Caco-2 (cell line): ENCODE data around the gene RSRC1. TPM values are rescaled to one million over a fixed set of nuclear protein-coding genes. Genes with fewer than 3 reads are reported as not detected.

Experiments
- BruUV-seq: library from RNA; stranded (reverse); fragments of 400-500 nt; replicated peaks from 2 replicates; lab custom pipeline; 2021; lab: Mats Ljungman, UMichigan
- CTCF ChIA-PET: fragments of 300-600 bp; sonication (Branson Sonifier 250); formaldehyde crosslinking; loops from one replicate; lab custom pipeline; 2022; ENCODE audit warnings: antibody characterized with exemption; lab: Charles Lee
- POLR2A ChIA-PET: fragments of 300-600 bp; sonication (Branson Sonifier 250); formaldehyde crosslinking; loops from one replicate; lab custom pipeline; 2022; ENCODE audit warnings: antibody characterized with exemption; lab: Charles Lee
- DNase-seq, 2 experiments: peaks; one replicate each; pipeline versions ENCODE4 v3.0.0 to v3.0.0-alpha.2; 2020 to 2022
- H3K27me3 ChIP-seq: replicated peaks from 2 replicates; pipeline ENCODE4 v1.6.0; 2011; ENCODE audit warnings: low read length; ENCODE audit not compliant: control insufficient read depth, insufficient read depth
- H3K36me3 ChIP-seq: 2 replicates; pipeline ENCODE4 v1.5.1; 2011; ENCODE audit warnings: low read length; ENCODE audit not compliant: control insufficient read depth, insufficient read depth
- H3K4me1 ChIP-seq: fragments of 250-450 bp; sonication (Bioruptor Pico); 2 replicates; pipeline ENCODE4 v1.5.1; 2020; ENCODE audit warnings: mild to moderate bottlenecking
- H3K4me3 ChIP-seq: 2 replicates; pipeline ENCODE4 v1.5.1; 2011; ENCODE audit warnings: low read depth, mild to moderate bottlenecking, control low read depth, low read length
- H3K9me3 ChIP-seq: fragments of 250-450 bp; sonication (Bioruptor Pico); 2 replicates; pipeline ENCODE4 v1.5.1; 2020; ENCODE audit warnings: mild to moderate bottlenecking, moderate library complexity
- H3K27ac Mint-ChIP-seq: one replicate; pipeline ENCODE4 v1.8.0; 2022; ENCODE audit warnings: mixed read lengths; ENCODE audit not compliant: unreplicated experiment
- H3K27me3 Mint-ChIP-seq: one replicate; pipeline ENCODE4 v1.8.0; 2022; ENCODE audit warnings: mixed read lengths; ENCODE audit not compliant: insufficient read depth, unreplicated experiment
- H3K36me3 Mint-ChIP-seq: one replicate; pipeline ENCODE4 v1.8.0; 2022; ENCODE audit warnings: mild to moderate bottlenecking, mixed read lengths; ENCODE audit not compliant: insufficient read depth, unreplicated experiment
- H3K4me1 Mint-ChIP-seq: one replicate; pipeline ENCODE4 v1.8.0; 2022; ENCODE audit warnings: low read depth, mixed read lengths; ENCODE audit not compliant: unreplicated experiment
- H3K4me3 Mint-ChIP-seq: one replicate; pipeline ENCODE4 v1.8.0; 2022; ENCODE audit warnings: mild to moderate bottlenecking, moderate library complexity, mixed read lengths; ENCODE audit not compliant: unreplicated experiment
- H3K9me3 Mint-ChIP-seq: one replicate; pipeline ENCODE4 v1.8.0; 2022; ENCODE audit warnings: mixed read lengths; ENCODE audit not compliant: unreplicated experiment
- CTCF ChIP-seq, 2 experiments: fragments of 200-600 bp in 1 of 2; IDR thresholded peaks; 1 replicate in 1 of 2; 2 replicates in 1 of 2; pipeline versions ENCODE4 v1.5.1 to v1.8.0; 2011 to 2022; ENCODE audit warnings: antibody characterized with exemption in 1 of 2, control low read depth in 1 of 2, inconsistent platforms in 1 of 2, low read depth in 1 of 2, low read length in 1 of 2, mild to moderate bottlenecking in 1 of 2, moderate library complexity in 1 of 2; ENCODE audit not compliant: insufficient read depth in 1 of 2, severe bottlenecking in 1 of 2, unreplicated experiment in 1 of 2
- intact Hi-C: fragments of 100-400 bp; cut with micrococcal nuclease; formaldehyde crosslinking; loops from one replicate; pipeline ENCODE4 v1.10.0; 2022; ENCODE audit not compliant: unreplicated experiment
- total RNA-seq: library from RNA; stranded (reverse); gene quantifications from 2 replicates; pipeline ENCODE4 v1.2.3, GENCODE V29; 2022

Gene RSRC1
- total RNA-seq, 1 experiment from 2014 or later, result 38.4 TPM

DNA sequence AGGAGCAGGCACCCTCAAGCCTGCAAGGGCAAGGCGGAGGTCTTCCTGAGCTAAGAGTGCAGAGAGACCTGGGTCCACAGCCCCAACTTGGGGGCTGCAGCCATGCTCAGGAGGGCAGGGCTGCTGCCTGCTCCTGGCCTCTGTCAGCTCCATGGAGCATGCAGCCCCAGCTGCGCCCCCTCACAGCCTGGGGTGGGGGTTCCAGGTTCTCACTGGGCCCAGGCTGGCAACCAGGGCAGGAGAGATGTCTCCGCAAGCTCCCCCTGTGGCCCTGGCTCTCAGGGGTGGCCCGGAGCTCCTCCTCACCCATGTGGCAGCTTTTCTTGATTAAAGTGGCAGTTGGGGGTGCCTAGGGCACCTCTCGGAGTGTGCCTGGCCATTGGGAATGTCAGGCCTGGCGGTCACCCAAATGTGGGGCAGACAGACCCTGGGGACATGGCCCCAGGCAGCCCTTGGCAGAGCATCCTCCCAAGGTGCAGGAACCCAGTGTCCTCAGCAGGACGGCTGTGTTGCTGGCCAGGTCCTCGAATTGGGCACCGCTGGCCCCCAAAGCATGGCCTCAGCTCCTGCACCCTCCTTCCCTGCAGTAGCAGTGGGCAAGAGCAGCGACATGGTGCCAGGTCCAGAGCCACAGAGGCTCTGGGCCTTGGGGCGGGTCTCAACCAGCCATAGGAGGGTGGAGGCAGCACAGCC, 251.0 kb downstream of the RSRC1 start:
- no peaks in the 10 kb centered on the region for H3K9me3 ChIP-seq
- no peak overlapping the region for H3K4me3 Mint-ChIP-seq
- no peak overlapping the region for H3K27ac Mint-ChIP-seq
- no peaks in the 10 kb centered on the region for H3K9me3 Mint-ChIP-seq
- no peaks in the 10 kb centered on the region; the same call in 1 of the 2 replicates for H3K36me3 ChIP-seq
- no peak for DNase-seq
- no peaks in the 10 kb centered on the region for H3K4me1 ChIP-seq
- no peaks in the 10 kb centered on the region for H3K27me3 ChIP-seq
- H3K27me3 Mint-ChIP-seq, result no peaks in the 10 kb centered on the region
- TF ChIP-seq CTCF (IDR thresholded peaks at IDR 0.05; ENCODE audit: insufficient read depth in 1 of 2, low read depth in 1 of 2, low read length in 1 of 2, severe bottlenecking in 1 of 2, unreplicated experiment in 1 of 2), result no peak
- no peaks in the 10 kb centered on the region for H3K36me3 Mint-ChIP-seq
- no peak overlapping the region for H3K4me3 ChIP-seq
- intact Hi-C loops, result no loop called here
- POLR2A ChIA-PET, result no interaction called here
- no peaks in the 10 kb centered on the region for H3K4me1 Mint-ChIP-seq
- CTCF ChIA-PET, result no interaction called here
- no TSS peak for BruUV-seq

DNA sequence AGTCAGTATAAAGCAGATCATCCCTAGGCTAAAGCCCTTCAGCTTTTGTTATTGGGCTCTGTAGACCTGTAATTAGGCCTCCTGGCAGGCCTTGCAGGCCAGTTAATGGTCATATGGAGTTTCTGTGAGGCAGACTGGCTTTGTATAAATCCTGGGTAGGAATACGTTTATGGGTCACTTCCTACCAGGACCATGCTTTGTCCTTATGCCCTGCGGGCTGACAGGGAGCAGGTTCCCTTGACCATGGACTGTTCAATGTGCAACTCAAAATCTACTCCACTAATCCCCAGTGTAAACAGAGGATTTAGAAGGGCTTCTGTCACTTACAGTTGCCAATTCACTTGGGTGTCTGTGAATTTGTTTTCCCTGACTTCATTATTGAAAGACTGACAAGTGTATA, 258.4 kb downstream of the RSRC1 start:
- H3K36me3 Mint-ChIP-seq, result no peaks in the 10 kb centered on the region
- no peaks in the 10 kb centered on the region for H3K9me3 Mint-ChIP-seq
- DNase-seq, result peak in 1 of 2 experiments; percentile 26
- no peaks in the 10 kb centered on the region for H3K9me3 ChIP-seq
- 0 out of 2 replicates have a peak, but pooled peaks cover 7% of the 10 kb centered on the region for H3K4me1 ChIP-seq
- intact Hi-C loops, result loop anchor here (5.0 kb wide), 1 partner anchor 64 kb away; no protein-coding TSS in a partner anchor
- POLR2A ChIA-PET, result no interaction called here
- no peak overlapping the region for H3K4me3 Mint-ChIP-seq
- TF ChIP-seq CTCF (IDR thresholded peaks at IDR 0.05; ENCODE audit: insufficient read depth in 1 of 2, low read depth in 1 of 2, low read length in 1 of 2, severe bottlenecking in 1 of 2, unreplicated experiment in 1 of 2), result no peak
- no TSS peak for BruUV-seq
- H3K27me3 ChIP-seq, result no peaks in the 10 kb centered on the region
- H3K4me3 ChIP-seq, result no peak overlapping the region
- CTCF ChIA-PET, result no interaction called here
- no peaks in the 10 kb centered on the region for H3K36me3 ChIP-seq
- no peaks in the 10 kb centered on the region for H3K27me3 Mint-ChIP-seq
- H3K4me1 Mint-ChIP-seq, result no peaks in the 10 kb centered on the region
- no peak overlapping the region for H3K27ac Mint-ChIP-seq

DNA sequence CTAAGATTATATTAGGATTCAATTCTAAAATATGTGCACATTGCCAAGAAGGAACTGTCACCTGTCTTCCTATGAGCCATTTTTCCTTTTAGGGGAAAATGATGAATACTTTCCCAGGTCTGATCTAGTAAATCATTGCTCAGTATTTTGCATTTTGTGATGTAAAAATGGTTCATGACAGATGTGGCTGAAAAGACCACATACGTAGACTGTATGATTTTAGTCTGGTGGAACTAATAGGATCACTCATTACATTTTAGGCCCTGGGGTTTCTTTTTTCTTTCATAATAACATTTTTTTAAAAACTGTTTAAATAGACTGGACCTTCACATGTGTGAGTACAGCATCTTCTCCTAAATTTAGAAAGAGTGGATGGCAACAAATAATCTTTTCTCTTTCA, 259.4 kb downstream of the RSRC1 start:
- Mint-ChIP-seq H3K4me1 (no peaks in the 10 kb centered on the region), H3K4me3 (no peak overlapping the region), H3K9me3 (no peaks in the 10 kb centered on the region), H3K27ac (no peak overlapping the region), H3K27me3 (no peaks in the 10 kb centered on the region), H3K36me3 (no peaks in the 10 kb centered on the region)
- CTCF ChIA-PET, result no interaction called here
- no peak for TF ChIP-seq CTCF (IDR thresholded peaks at IDR 0.05; ENCODE audit: insufficient read depth in 1 of 2, low read depth in 1 of 2, low read length in 1 of 2, severe bottlenecking in 1 of 2, unreplicated experiment in 1 of 2)
- no peak overlapping the region for H3K4me3 ChIP-seq
- intact Hi-C loops, result loop anchor here (5.0 kb wide), 1 partner anchor 63 kb away; no protein-coding TSS in a partner anchor
- H3K36me3 ChIP-seq, result no peaks in the 10 kb centered on the region
- BruUV-seq, result no TSS peak
- POLR2A ChIA-PET, result no interaction called here
- H3K4me1 ChIP-seq, result 0 out of 2 replicates have a peak, but pooled peaks cover 7% of the 10 kb centered on the region
- H3K27me3 ChIP-seq, result no peaks in the 10 kb centered on the region
- no peak for DNase-seq
- H3K9me3 ChIP-seq, result no peaks in the 10 kb centered on the region
